PC-9 (cell line): Measurements from ENCODE around the gene RUNX3.

Experiments
- CTCF ChIP-seq: fragments of 200-600 bp; sonication (generic); conservative IDR thresholded peaks from 2 replicates; pipeline ENCODE4 v1.6.1; 2017; ENCODE audit warnings: mixed run types, antibody characterized with exemption, mild to moderate bottlenecking, moderate library complexity
- EZH2 ChIP-seq: fragments of 200-600 bp; sonication (generic); IDR thresholded peaks from 2 replicates; pipeline ENCODE4 v1.8.0; 2017; ENCODE audit warnings: antibody characterized with exemption, low read depth

- TF ChIP-seq EZH2 (no peak), CTCF (no peak)
These were observed 51.0 kb downstream of the RUNX3 start for GRCh38 chr1:24878775-24879742.
